Measurements from ENCODE around the gene COL4A2.

Gene COL4A2

DNA sequence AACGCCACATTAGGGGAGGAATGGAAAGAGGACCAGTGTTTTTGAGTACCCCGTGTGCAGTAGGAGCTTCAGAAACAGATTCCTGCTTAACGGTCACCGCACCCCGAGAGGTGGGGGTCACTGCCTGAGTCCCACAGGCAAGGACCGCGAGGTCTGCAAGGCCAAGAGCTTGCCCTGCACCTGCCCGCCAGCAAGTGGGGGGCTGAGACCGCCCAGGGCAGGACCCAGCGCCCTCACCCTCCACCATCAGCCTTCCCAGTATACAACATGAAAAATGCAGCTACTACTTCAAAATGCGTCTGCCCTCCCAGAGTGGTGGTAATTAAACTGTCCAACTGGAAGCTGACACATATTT is 45.0 kb upstream of the COL4A2 start:
- H3K27me3 ChIP-seq (ENCODE audit: insufficient read depth, low read depth, severe bottlenecking): no peaks in the 10 kb centered on the region
- TF ChIP-seq, protein P1, sequence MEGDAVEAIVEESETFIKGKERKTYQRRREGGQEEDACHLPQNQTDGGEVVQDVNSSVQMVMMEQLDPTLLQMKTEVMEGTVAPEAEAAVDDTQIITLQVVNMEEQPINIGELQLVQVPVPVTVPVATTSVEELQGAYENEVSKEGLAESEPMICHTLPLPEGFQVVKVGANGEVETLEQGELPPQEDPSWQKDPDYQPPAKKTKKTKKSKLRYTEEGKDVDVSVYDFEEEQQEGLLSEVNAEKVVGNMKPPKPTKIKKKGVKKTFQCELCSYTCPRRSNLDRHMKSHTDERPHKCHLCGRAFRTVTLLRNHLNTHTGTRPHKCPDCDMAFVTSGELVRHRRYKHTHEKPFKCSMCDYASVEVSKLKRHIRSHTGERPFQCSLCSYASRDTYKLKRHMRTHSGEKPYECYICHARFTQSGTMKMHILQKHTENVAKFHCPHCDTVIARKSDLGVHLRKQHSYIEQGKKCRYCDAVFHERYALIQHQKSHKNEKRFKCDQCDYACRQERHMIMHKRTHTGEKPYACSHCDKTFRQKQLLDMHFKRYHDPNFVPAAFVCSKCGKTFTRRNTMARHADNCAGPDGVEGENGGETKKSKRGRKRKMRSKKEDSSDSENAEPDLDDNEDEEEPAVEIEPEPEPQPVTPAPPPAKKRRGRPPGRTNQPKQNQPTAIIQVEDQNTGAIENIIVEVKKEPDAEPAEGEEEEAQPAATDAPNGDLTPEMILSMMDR (IDR thresholded peaks at IDR 0.05; ENCODE audit: low read depth, low read length): no peak
- H3K27ac ChIP-seq: no peak overlapping the region
- no peaks in the 10 kb centered on the region for H3K9me3 ChIP-seq (ENCODE audit: severe bottlenecking)
- no peaks in the 10 kb centered on the region for H3K36me3 ChIP-seq
- no peak overlapping the region for H3K4me3 ChIP-seq (ENCODE audit: low read depth, low read length)
- no peak for DNase-seq

DNA sequence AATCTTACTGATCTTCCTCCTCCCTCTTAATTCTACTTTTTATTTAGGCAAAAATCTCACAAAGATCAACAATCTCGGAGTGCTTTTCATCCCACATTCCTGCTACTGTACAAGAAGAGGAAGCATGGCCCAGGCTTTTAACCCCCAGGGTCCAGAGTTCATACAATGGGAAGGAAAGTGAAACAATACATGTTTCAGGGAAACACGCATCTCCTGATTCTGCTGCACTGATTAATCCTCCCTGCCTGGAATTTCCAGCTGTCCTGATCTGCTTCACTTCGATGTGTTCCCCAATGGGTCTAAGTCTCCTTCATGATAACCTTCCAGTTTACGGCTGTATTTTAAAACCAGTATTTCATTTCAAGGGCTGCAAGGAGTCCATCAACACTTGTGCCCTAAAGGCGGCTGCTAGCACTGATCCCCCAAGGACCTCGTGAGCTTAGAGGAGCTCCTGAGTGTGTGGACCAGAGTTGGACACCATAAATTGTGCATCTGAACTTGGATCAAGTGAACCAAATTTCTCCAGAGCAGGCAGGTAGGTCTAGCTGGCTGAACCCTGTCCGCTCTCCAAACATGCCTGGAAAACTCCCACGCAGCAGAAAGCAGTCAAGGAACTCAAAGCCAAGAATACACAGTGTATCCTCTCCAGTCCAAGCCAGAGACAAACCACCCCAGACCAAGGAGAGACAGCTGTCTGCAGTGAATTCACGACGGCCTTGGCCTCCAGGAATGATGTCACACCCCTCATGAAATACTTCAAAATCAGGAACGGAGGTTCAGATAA is 44.4 kb upstream of the COL4A2 start:
- Histone ChIP-seq H3K27ac (no peak overlapping the region), H3K36me3 (no peaks in the 10 kb centered on the region), H3K27me3 (ENCODE audit: insufficient read depth, low read depth, severe bottlenecking) (no peaks in the 10 kb centered on the region), H3K9me3 (ENCODE audit: severe bottlenecking) (no peaks in the 10 kb centered on the region), H3K4me3 (ENCODE audit: low read depth, low read length) (no peak overlapping the region)
- TF ChIP-seq, protein P1 (IDR thresholded peaks at IDR 0.05; ENCODE audit: low read depth, low read length): no peak
- no peak for DNase-seq

DNA sequence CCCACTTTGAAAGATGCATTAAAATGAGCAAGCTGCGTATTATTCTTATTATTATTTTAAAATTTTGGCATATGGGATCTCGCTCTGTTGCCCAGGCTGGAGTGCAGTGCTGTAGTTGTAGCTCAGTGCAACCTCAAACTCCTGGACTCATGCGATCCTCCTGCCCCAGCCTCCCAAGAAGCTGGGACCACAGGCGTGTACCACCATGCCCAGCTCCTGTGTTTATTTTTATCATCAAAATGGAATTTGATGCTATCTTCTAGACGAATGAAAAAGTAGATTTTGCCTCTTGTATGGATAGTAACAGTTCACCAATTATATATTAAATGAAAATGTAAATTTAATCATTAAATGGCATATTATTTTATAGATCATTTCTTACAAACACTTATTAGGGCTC is 43.7 kb upstream of the COL4A2 start:
- DNase-seq: no peak
- H3K27ac ChIP-seq: no peak overlapping the region
- no peaks in the 10 kb centered on the region for H3K27me3 ChIP-seq (ENCODE audit: insufficient read depth, low read depth, severe bottlenecking)
- no peak overlapping the region for H3K4me3 ChIP-seq (ENCODE audit: low read depth, low read length)
- TF ChIP-seq, protein P1 (IDR thresholded peaks at IDR 0.05; ENCODE audit: low read depth, low read length): no peak
- H3K36me3 ChIP-seq: no peaks in the 10 kb centered on the region
- no peaks in the 10 kb centered on the region for H3K9me3 ChIP-seq (ENCODE audit: severe bottlenecking)

DNA sequence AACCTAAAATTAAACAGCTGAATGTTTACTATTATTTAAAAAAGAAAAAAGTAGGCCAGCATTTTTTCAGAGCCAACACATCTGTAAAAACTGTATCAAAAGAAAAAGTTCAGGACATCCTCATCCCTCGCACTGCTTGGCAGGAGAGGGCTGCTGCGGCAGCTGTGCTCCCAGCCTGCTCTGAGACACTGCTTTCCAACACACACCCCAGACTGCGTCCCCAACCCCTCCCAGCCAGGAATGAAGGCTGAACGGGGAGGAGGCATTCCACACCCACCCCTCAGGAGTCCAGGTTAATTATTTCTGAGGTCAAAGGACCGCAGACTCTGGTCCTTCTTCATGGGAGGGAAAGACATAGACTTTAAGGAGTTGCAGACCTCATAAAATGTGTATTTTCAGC is 43.2 kb upstream of the COL4A2 start:
- no peak overlapping the region for H3K4me3 ChIP-seq (ENCODE audit: low read depth, low read length)
- H3K9me3 ChIP-seq (ENCODE audit: severe bottlenecking): no peaks in the 10 kb centered on the region
- TF ChIP-seq, protein P1 (IDR thresholded peaks at IDR 0.05; ENCODE audit: low read depth, low read length): no peak
- H3K27me3 ChIP-seq (ENCODE audit: insufficient read depth, low read depth, severe bottlenecking): no peaks in the 10 kb centered on the region
- no peak overlapping the region for H3K27ac ChIP-seq
- no peaks in the 10 kb centered on the region for H3K36me3 ChIP-seq
- no peak for DNase-seq

DNA sequence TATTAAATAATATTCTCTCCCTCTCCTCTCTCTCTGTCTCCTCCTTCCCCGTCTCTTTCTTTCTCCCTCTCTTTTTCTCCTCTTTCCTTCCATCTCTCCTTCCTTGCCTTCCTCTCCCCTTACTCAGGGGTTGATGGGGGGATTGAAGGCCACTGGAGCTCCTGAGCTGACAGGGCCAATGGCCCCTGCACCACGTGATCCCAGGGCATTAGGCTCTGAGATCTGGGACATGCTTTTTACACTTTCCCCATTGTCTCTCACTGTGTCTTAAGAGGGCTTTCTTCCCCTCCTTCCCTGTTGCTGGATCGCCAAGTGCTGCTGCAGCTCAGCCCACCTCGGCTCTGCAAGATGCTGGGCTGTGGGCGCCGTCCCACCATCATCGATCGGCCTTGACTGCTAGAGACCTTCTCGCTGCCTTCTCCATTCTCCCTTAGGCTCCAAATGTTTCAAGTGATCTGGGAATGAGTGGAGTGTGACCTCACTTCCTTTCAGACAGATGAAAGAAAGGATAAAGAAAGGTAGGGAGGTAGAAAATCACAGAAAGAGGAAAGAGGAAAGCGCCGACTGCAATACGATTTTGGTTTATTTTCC is 42.3 kb upstream of the COL4A2 start:
- no peak overlapping the region for H3K27ac ChIP-seq
- no peaks in the 10 kb centered on the region for H3K9me3 ChIP-seq (ENCODE audit: severe bottlenecking)
- H3K4me3 ChIP-seq (ENCODE audit: low read depth, low read length): no peak overlapping the region
- DNase-seq: no peak
- no peaks in the 10 kb centered on the region for H3K36me3 ChIP-seq
- TF ChIP-seq, protein P1 (IDR thresholded peaks at IDR 0.05; ENCODE audit: low read depth, low read length): no peak
- H3K27me3 ChIP-seq (ENCODE audit: insufficient read depth, low read depth, severe bottlenecking): no peaks in the 10 kb centered on the region

DNA sequence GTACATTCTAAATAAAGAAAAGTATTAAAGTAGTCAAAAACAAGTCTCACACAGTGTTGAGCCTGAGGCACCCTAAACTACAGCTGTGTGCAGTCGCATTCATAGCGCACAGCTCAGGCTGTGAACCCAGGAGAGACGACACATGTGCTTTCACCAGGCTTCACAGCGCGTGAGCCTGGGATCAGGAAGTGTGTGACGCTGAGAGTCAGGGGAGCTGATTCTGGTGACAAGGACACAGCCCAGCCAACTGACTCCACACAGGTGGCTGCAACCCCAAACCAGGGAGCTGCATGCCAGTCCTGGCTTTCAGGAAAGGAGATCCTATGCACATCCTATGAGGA is 41.8 kb upstream of the COL4A2 start:
- no peaks in the 10 kb centered on the region for H3K9me3 ChIP-seq (ENCODE audit: severe bottlenecking)
- TF ChIP-seq, protein P1 (IDR thresholded peaks at IDR 0.05; ENCODE audit: low read depth, low read length): no peak
- no peak overlapping the region for H3K27ac ChIP-seq
- no peak for DNase-seq
- no peaks in the 10 kb centered on the region for H3K36me3 ChIP-seq
- H3K27me3 ChIP-seq (ENCODE audit: insufficient read depth, low read depth, severe bottlenecking): no peaks in the 10 kb centered on the region
- H3K4me3 ChIP-seq (ENCODE audit: low read depth, low read length): no peak overlapping the region

Data from WERI-Rb-1 (cell line).